Activated naive CD4-positive, alpha-beta T cell treated with anti-CD3 and anti-CD28 coated beads for 36 hours (primary cell): ENCODE results near the gene CACNA1C. TPM values are rescaled to one million over a fixed set of nuclear protein-coding genes. Genes with fewer than 3 reads are reported as not detected.

ENCODE experiments used
- CTCF ChIA-PET: fragments of 350-600 bp; sonication (Branson Sonifier 250); formaldehyde crosslinking; loops from one replicate; lab custom pipeline; 2021; ENCODE audit warnings: antibody characterized with exemption; lab: Charles Lee
- DNase-seq: peaks from one replicate; pipeline ENCODE4 v3.0.0-alpha.2; 2020
- H3K27ac Mint-ChIP-seq: one replicate; pipeline ENCODE4 v1.8.0; 2021; ENCODE audit warnings: mild to moderate bottlenecking, mixed read lengths
- H3K27me3 Mint-ChIP-seq: one replicate; pipeline ENCODE4 v1.8.0; 2021; ENCODE audit warnings: low read depth, mixed read lengths
- H3K36me3 Mint-ChIP-seq: one replicate; pipeline ENCODE4 v1.8.0; 2021; ENCODE audit warnings: low read depth, mixed read lengths
- H3K4me1 Mint-ChIP-seq: one replicate; pipeline ENCODE4 v1.8.0; 2021; ENCODE audit warnings: low read depth, mixed read lengths
- H3K4me3 Mint-ChIP-seq: one replicate; pipeline ENCODE4 v1.8.0; 2021; ENCODE audit warnings: mild to moderate bottlenecking, moderate library complexity, mixed read lengths
- H3K9me3 Mint-ChIP-seq: one replicate; pipeline ENCODE4 v1.8.0; 2021; ENCODE audit warnings: mixed read lengths
- intact Hi-C: fragments of 100-400 bp; cut with micrococcal nuclease; formaldehyde crosslinking; loops from one replicate; pipeline ENCODE4 v1.15.1; 2023
- total RNA-seq, 2 experiments: library from RNA; stranded (reverse); gene quantifications; one replicate each; pipeline ENCODE4 v1.2.3, GENCODE V29; 2021

Gene CACNA1C
- total RNA-seq, 2 experiments from 2014 or later, result 0.02 to 0.12 TPM

- Mint-ChIP-seq H3K27me3 (peaks cover 22% of the 10 kb centered on the region), H3K27ac (no peak overlapping the region), H3K4me1 (peaks cover 2% of the 10 kb centered on the region), H3K4me3 (no peak overlapping the region), H3K9me3 (peaks cover 11% of the 10 kb centered on the region), H3K36me3 (no peaks in the 10 kb centered on the region)
- intact Hi-C loops, result loop anchor here (2.0 kb wide), 1 partner anchor 488 kb away; no protein-coding TSS in a partner anchor
- DNase-seq, result no peak
- CTCF ChIA-PET, result interaction anchor here (0.7 to 2.1 kb wide), 4 partner anchors 55 to 248 kb away, joined by 3 to 4 read pairs (median 4); no protein-coding TSS in a partner anchor
These were observed 231.6 kb downstream of the CACNA1C start for GRCh38 chr12:2284321-2284813.

GRCh38 chr12:2284857-2285256 lies 232.1 kb downstream of the CACNA1C start:
- Mint-ChIP-seq H3K4me1 (peaks cover 2% of the 10 kb centered on the region), H3K36me3 (no peaks in the 10 kb centered on the region), H3K27ac (no peak overlapping the region), H3K27me3 (peaks cover 22% of the 10 kb centered on the region), H3K4me3 (no peak overlapping the region), H3K9me3 (peaks cover 9% of the 10 kb centered on the region)
- intact Hi-C loops, result loop anchor here (2.0 kb wide), 1 partner anchor 488 kb away; no protein-coding TSS in a partner anchor
- CTCF ChIA-PET, result interaction anchor here (2.1 kb wide), 1 partner anchor 228 kb away, joined by 4 read pairs; no protein-coding TSS in a partner anchor
- DNase-seq, result peak; percentile 58

- CTCF ChIA-PET, result interaction anchor here (2.1 kb wide), 1 partner anchor 228 kb away, joined by 4 read pairs; no protein-coding TSS in a partner anchor
- H3K4me1 Mint-ChIP-seq, result peaks cover 2% of the 10 kb centered on the region
- intact Hi-C loops, result loop anchor here (2.0 kb wide), 1 partner anchor 489 kb away; no protein-coding TSS in a partner anchor
- no peak overlapping the region for H3K27ac Mint-ChIP-seq
- H3K36me3 Mint-ChIP-seq, result no peaks in the 10 kb centered on the region
- no peak for DNase-seq
- peaks cover 9% of the 10 kb centered on the region for H3K9me3 Mint-ChIP-seq
- no peak overlapping the region for H3K4me3 Mint-ChIP-seq
- peaks cover 22% of the 10 kb centered on the region for H3K27me3 Mint-ChIP-seq
These were observed 232.7 kb downstream of the CACNA1C start for GRCh38 chr12:2285462-2285861.

GRCh38 chr12:2286047-2286446 lies 233.3 kb downstream of the CACNA1C start:
- Mint-ChIP-seq H3K36me3 (no peaks in the 10 kb centered on the region), H3K4me1 (peaks cover 2% of the 10 kb centered on the region), H3K27ac (no peak overlapping the region), H3K27me3 (peaks cover 22% of the 10 kb centered on the region), H3K4me3 (no peak overlapping the region), H3K9me3 (peaks cover 6% of the 10 kb centered on the region)
- DNase-seq, result no peak
- CTCF ChIA-PET, result no interaction called here
- intact Hi-C loops, result no loop called here

- H3K27ac Mint-ChIP-seq, result no peak overlapping the region
- intact Hi-C loops, result no loop called here
These were observed 233.8 kb downstream of the CACNA1C start for GRCh38 chr12:2286461-2287131.

GRCh38 chr12:2287151-2287550 lies 234.4 kb downstream of the CACNA1C start:
- Mint-ChIP-seq H3K27ac (no peak overlapping the region), H3K4me1 (peaks cover 2% of the 10 kb centered on the region), H3K9me3 (no peaks in the 10 kb centered on the region), H3K36me3 (no peaks in the 10 kb centered on the region), H3K27me3 (peaks cover 22% of the 10 kb centered on the region), H3K4me3 (no peak overlapping the region)
- CTCF ChIA-PET, result interaction anchor here (0.5 to 1.1 kb wide), 4 partner anchors 16 to 368 kb away, joined by 3 to 9 read pairs (median 4); no protein-coding TSS in a partner anchor
- no peak for DNase-seq
- intact Hi-C loops, result no loop called here

More at GRCh38 chr12:2286461-2287131, 233.8 kb downstream of the CACNA1C start:
- Mint-ChIP-seq H3K36me3 (no peaks in the 10 kb centered on the region), H3K9me3 (peaks cover 2% of the 10 kb centered on the region), H3K27me3 (peaks cover 22% of the 10 kb centered on the region), H3K4me1 (peaks cover 2% of the 10 kb centered on the region), H3K4me3 (no peak overlapping the region)
- CTCF ChIA-PET, result no interaction called here
- DNase-seq, result no peak

GRCh38 chr12:2287589-2287988 lies 234.8 kb downstream of the CACNA1C start:
- intact Hi-C loops, result no loop called here
- Mint-ChIP-seq H3K4me3 (no peak overlapping the region), H3K27me3 (peaks cover 22% of the 10 kb centered on the region), H3K27ac (no peak overlapping the region), H3K36me3 (no peaks in the 10 kb centered on the region), H3K4me1 (peaks cover 2% of the 10 kb centered on the region), H3K9me3 (no peaks in the 10 kb centered on the region)
- CTCF ChIA-PET, result interaction anchor here (0.5 to 1.1 kb wide), 4 partner anchors 15 to 367 kb away, joined by 3 to 9 read pairs (median 4); no protein-coding TSS in a partner anchor
- no peak for DNase-seq

GRCh38 chr12:2288001-2288400 lies 235.2 kb downstream of the CACNA1C start:
- no peaks in the 10 kb centered on the region for H3K36me3 Mint-ChIP-seq
- peaks cover 21% of the 10 kb centered on the region for H3K27me3 Mint-ChIP-seq
- no peaks in the 10 kb centered on the region for H3K9me3 Mint-ChIP-seq
- no peak overlapping the region for H3K27ac Mint-ChIP-seq
- DNase-seq, result no peak
- CTCF ChIA-PET, result interaction anchor here (0.6 to 1.1 kb wide), 3 partner anchors 15 to 367 kb away, joined by 3 to 9 read pairs (median 5); no protein-coding TSS in a partner anchor
- peaks cover 2% of the 10 kb centered on the region for H3K4me1 Mint-ChIP-seq
- no peak overlapping the region for H3K4me3 Mint-ChIP-seq
- intact Hi-C loops, result no loop called here

GRCh38 chr12:2288471-2288870 lies 235.7 kb downstream of the CACNA1C start:
- H3K27me3 Mint-ChIP-seq, result peaks cover 18% of the 10 kb centered on the region
- DNase-seq, result no peak
- H3K9me3 Mint-ChIP-seq, result no peaks in the 10 kb centered on the region
- H3K4me1 Mint-ChIP-seq, result peaks cover 2% of the 10 kb centered on the region
- CTCF ChIA-PET, result interaction anchor here (1.1 kb wide), 1 partner anchor 225 kb away, joined by 3 read pairs; no protein-coding TSS in a partner anchor
- no peak overlapping the region for H3K27ac Mint-ChIP-seq
- no peaks in the 10 kb centered on the region for H3K36me3 Mint-ChIP-seq
- no peak overlapping the region for H3K4me3 Mint-ChIP-seq
- intact Hi-C loops, result no loop called here

- intact Hi-C loops, result no loop called here
- H3K36me3 Mint-ChIP-seq, result no peaks in the 10 kb centered on the region
- no peaks in the 10 kb centered on the region for H3K9me3 Mint-ChIP-seq
- H3K27ac Mint-ChIP-seq, result no peak overlapping the region
- no peak for DNase-seq
- CTCF ChIA-PET, result no interaction called here
- H3K27me3 Mint-ChIP-seq, result peaks cover 15% of the 10 kb centered on the region
- H3K4me1 Mint-ChIP-seq, result peaks cover 2% of the 10 kb centered on the region
- H3K4me3 Mint-ChIP-seq, result no peak overlapping the region
These were observed 236.1 kb downstream of the CACNA1C start for GRCh38 chr12:2288875-2289274.

GRCh38 chr12:2289525-2289924 lies 236.7 kb downstream of the CACNA1C start:
- DNase-seq, result no peak
- H3K36me3 Mint-ChIP-seq, result no peaks in the 10 kb centered on the region
- H3K27ac Mint-ChIP-seq, result no peak overlapping the region
- no peaks in the 10 kb centered on the region for H3K9me3 Mint-ChIP-seq
- CTCF ChIA-PET, result interaction anchor here (1.2 to 1.5 kb wide), 2 partner anchors 13 to 133 kb away, joined by 4 read pairs; no protein-coding TSS in a partner anchor
- H3K4me3 Mint-ChIP-seq, result no peak overlapping the region
- H3K4me1 Mint-ChIP-seq, result no peaks in the 10 kb centered on the region
- peaks cover 14% of the 10 kb centered on the region for H3K27me3 Mint-ChIP-seq
- intact Hi-C loops, result no loop called here

GRCh38 chr12:2290091-2290490 lies 237.3 kb downstream of the CACNA1C start:
- peaks cover 11% of the 10 kb centered on the region for H3K27me3 Mint-ChIP-seq
- intact Hi-C loops, result loop anchor here (2.0 kb wide), 1 partner anchor 233 kb away; no protein-coding TSS in a partner anchor
- H3K27ac Mint-ChIP-seq, result no peak overlapping the region
- no peak overlapping the region for H3K4me3 Mint-ChIP-seq
- DNase-seq, result no peak
- peaks cover 4% of the 10 kb centered on the region for H3K4me1 Mint-ChIP-seq
- CTCF ChIA-PET, result interaction anchor here (1.0 to 1.9 kb wide), 4 partner anchors 14 to 293 kb away, joined by 3 to 6 read pairs (median 4); no protein-coding TSS in a partner anchor
- no peaks in the 10 kb centered on the region for H3K36me3 Mint-ChIP-seq
- H3K9me3 Mint-ChIP-seq, result no peaks in the 10 kb centered on the region
